Activated CD8-positive, alpha-beta T cell treated with anti-CD3 and anti-CD28 coated beads for 36 hours (primary cell): ENCODE measurements around the gene MOBP. TPM values are rescaled to one million over a fixed set of nuclear protein-coding genes. Genes with fewer than 3 reads are reported as not detected.
"Not testable (repeated sequence)": the region's sequence is repeated elsewhere in the genome, so short reads cannot be mapped to it uniquely, and the experiment has no call there.

ENCODE experiments used
- ATAC-seq: fragments of 200-7000 bp; cut with Tn5 transposase; one replicate; pipeline ENCODE4 v1.10.0; 2021; ENCODE audit warnings: mild to moderate bottlenecking, moderate library complexity
- CTCF ChIA-PET: fragments of 350-600 bp; sonication (Branson Sonifier 250); formaldehyde crosslinking; loops from one replicate; lab custom pipeline; 2021; ENCODE audit warnings: antibody characterized with exemption; lab: Charles Lee
- POLR2A ChIA-PET: fragments of 350-600 bp; sonication (Branson Sonifier 250); formaldehyde crosslinking; loops from one replicate; lab custom pipeline; 2021; ENCODE audit warnings: antibody characterized with exemption; lab: Charles Lee
- DNase-seq: peaks from one replicate; pipeline ENCODE4 v3.0.0-alpha.2; 2020
- H3K27ac Mint-ChIP-seq: one replicate; pipeline ENCODE4 v1.8.0; 2021; ENCODE audit warnings: mild to moderate bottlenecking, mixed read lengths
- H3K27me3 Mint-ChIP-seq: one replicate; pipeline ENCODE4 v1.8.0; 2021; ENCODE audit warnings: mixed read lengths
- H3K36me3 Mint-ChIP-seq: one replicate; pipeline ENCODE4 v1.8.0; 2021; ENCODE audit warnings: low read depth, mixed read lengths
- H3K4me1 Mint-ChIP-seq: one replicate; pipeline ENCODE4 v1.8.0; 2021; ENCODE audit warnings: low read depth, mixed read lengths
- H3K4me3 Mint-ChIP-seq: one replicate; pipeline ENCODE4 v1.8.0; 2021; ENCODE audit warnings: mild to moderate bottlenecking, moderate library complexity, mixed read lengths
- H3K9me3 Mint-ChIP-seq: one replicate; pipeline ENCODE4 v1.8.0; 2021; ENCODE audit warnings: mixed read lengths
- intact Hi-C: fragments of 100-400 bp; cut with micrococcal nuclease; formaldehyde crosslinking; loops from one replicate; pipeline ENCODE4 v1.10.0; 2022
- total RNA-seq, 2 experiments: library from RNA; stranded (reverse); gene quantifications; one replicate each; pipeline ENCODE4 v1.2.3, GENCODE V29; 2021
- TF ChIP-seq, protein P1 (sequence below): fragments of 200-600 bp; IDR thresholded peaks from one replicate; pipeline ENCODE4 v1.8.0; 2022; ENCODE audit warnings: antibody characterized with exemption, mild to moderate bottlenecking

The MOBP gene
- total RNA-seq, 2 experiments from 2014 or later: not detected

DNA sequence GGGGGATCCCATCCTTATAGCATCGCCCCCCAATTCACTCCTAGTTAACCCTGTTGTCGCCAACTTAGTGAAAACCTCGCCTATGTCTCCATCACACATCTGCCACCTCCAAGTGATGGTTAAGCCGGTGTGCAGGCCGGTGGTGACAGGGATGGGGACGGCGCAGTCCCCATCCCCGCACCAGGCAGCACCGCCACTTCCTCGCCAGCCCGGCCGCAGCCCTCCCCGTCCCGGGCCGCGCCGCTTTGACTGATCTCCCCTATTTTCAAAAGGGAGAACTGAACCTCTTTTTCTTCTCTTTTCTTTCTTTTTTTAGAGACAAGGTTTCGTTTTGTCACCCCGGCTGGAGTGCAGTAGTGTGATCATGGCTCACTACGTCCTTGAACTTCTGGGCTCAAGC, 11.3 kb upstream of the MOBP start:
- no peak overlapping the region for H3K4me3 Mint-ChIP-seq
- H3K36me3 Mint-ChIP-seq: no peaks in the 10 kb centered on the region
- ChIA-PET CTCF (no interaction called here), POLR2A (no interaction called here)
- no peak for DNase-seq
- ATAC-seq: no peak
- no peak overlapping the region for H3K27ac Mint-ChIP-seq
- TF ChIP-seq, protein P1, sequence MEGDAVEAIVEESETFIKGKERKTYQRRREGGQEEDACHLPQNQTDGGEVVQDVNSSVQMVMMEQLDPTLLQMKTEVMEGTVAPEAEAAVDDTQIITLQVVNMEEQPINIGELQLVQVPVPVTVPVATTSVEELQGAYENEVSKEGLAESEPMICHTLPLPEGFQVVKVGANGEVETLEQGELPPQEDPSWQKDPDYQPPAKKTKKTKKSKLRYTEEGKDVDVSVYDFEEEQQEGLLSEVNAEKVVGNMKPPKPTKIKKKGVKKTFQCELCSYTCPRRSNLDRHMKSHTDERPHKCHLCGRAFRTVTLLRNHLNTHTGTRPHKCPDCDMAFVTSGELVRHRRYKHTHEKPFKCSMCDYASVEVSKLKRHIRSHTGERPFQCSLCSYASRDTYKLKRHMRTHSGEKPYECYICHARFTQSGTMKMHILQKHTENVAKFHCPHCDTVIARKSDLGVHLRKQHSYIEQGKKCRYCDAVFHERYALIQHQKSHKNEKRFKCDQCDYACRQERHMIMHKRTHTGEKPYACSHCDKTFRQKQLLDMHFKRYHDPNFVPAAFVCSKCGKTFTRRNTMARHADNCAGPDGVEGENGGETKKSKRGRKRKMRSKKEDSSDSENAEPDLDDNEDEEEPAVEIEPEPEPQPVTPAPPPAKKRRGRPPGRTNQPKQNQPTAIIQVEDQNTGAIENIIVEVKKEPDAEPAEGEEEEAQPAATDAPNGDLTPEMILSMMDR: no peak
- peaks cover 13% of the 10 kb centered on the region for H3K27me3 Mint-ChIP-seq
- H3K9me3 Mint-ChIP-seq: no peaks in the 10 kb centered on the region
- intact Hi-C loops: no loop called here
- H3K4me1 Mint-ChIP-seq: no peaks in the 10 kb centered on the region

DNA sequence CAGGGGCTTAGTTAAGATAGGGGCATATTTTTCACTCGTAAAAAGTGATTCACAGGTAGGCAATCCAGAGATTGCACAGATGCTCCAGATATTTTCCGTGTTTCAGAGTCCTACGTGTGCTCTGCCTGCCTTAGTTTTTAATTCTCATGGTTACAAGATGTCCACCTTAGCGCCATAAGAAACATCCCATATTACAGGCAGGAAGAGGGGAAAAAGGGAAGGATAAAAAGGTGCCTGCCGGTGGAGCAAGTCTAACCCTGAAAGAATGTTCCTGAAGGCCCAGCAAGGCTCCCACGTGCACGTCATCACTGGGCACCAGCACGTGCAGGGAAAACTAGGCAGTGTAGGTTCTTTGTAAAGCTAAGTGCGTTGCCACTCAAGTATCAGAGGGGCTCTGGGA, 10.1 kb upstream of the MOBP start:
- Mint-ChIP-seq H3K9me3 (no peaks in the 10 kb centered on the region), H3K27ac (no peak overlapping the region), H3K4me1 (no peaks in the 10 kb centered on the region), H3K27me3 (peaks cover 13% of the 10 kb centered on the region), H3K4me3 (no peak overlapping the region), H3K36me3 (no peaks in the 10 kb centered on the region)
- no peak for DNase-seq
- intact Hi-C loops: no loop called here
- no peak for ATAC-seq
- ChIA-PET POLR2A (no interaction called here), CTCF (no interaction called here)
- TF ChIP-seq, protein P1: no peak

DNA sequence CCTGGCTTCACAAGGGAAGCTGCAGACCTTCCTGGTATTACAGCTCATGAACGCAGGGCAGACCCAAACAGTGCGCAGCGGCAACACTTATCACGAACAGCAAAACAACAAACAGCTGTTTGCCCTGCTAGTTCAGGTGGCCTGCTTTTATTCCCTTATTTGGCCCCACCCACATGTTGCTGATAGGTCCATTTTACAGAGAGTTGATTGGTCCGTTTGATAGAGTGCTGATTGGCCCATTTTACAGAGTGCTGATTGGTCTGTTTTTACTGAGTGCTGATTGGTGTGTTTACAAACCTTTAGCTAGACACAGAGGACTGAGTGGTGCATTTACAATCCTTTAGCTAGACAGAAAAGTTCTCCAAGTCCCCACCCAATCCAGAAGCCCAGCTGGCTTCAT, 8.9 kb upstream of the MOBP start:
- not testable (repeated sequence) for DNase-seq

DNA sequence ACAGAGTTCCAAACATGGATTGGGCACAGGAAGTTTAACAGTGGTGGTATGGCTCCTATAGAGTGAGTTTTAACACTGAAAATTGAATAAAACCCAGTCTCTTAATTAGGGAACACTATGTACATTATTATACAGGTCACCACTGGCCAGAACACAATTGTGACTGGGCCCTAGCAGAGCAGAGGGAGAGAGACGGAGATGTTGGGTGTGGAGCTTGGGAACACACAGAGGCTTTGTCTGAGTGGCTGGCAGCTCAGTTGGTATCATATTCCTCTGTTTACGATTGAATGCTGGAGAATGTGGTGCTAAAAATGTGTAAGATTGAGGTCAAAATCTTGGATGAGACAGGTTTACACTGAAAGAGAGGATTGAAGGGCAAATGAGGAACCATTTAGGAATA, 6.8 kb upstream of the MOBP start:
- Mint-ChIP-seq H3K27ac (no peak overlapping the region), H3K9me3 (no peaks in the 10 kb centered on the region), H3K4me3 (no peak overlapping the region), H3K4me1 (no peaks in the 10 kb centered on the region), H3K27me3 (peaks cover 6% of the 10 kb centered on the region), H3K36me3 (no peaks in the 10 kb centered on the region)
- intact Hi-C loops: no loop called here
- CTCF ChIA-PET: interaction anchor here (1.6 kb wide), 1 partner anchor 13 kb away, joined by 5 read pairs; no protein-coding TSS in a partner anchor
- ATAC-seq (no peak), DNase-seq (no peak)
- POLR2A ChIA-PET: no interaction called here
- TF ChIP-seq, protein P1: no peak

More for the DNA sequence above, 8.9 kb upstream of the MOBP start:
- ChIA-PET POLR2A (interaction anchor here (0.6 kb wide), 1 partner anchor 37 kb away, joined by 5 read pairs; no protein-coding TSS in a partner anchor), CTCF (interaction anchor here (1.3 to 2.2 kb wide), 2 partner anchors 10 to 41 kb away, joined by 4 to 16 read pairs; no protein-coding TSS in a partner anchor)
- H3K27me3 Mint-ChIP-seq: peaks cover 12% of the 10 kb centered on the region
- intact Hi-C loops, H3K36me3 Mint-ChIP-seq, H3K27ac Mint-ChIP-seq, ATAC-seq, H3K9me3 Mint-ChIP-seq, H3K4me1 Mint-ChIP-seq, H3K4me3 Mint-ChIP-seq: not testable (repeated sequence)

DNA sequence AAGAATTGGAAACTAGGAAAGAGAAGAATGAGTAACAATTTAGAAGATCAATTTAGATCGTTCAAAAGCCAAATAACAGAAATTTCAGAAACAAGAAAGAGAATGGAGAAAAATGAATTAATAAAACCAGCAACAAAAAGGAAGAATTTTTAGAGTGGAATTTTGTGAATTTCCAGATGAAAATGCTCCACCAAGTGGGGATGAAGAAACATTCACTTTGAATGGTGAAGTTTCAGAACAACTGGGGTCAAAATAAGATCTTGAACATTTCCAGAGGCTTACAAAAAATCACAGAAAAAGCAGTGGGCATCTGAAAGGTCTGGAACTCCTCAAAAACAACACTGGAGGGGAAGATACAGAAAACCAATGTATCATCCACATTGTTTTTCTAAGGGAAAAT, 4.2 kb upstream of the MOBP start:
- TF ChIP-seq, protein P1: no peak
- ChIA-PET POLR2A (no interaction called here), CTCF (no interaction called here)
- Mint-ChIP-seq H3K4me3 (no peak overlapping the region), H3K36me3 (no peaks in the 10 kb centered on the region), H3K27ac (no peak overlapping the region), H3K4me1 (no peaks in the 10 kb centered on the region), H3K9me3 (no peaks in the 10 kb centered on the region), H3K27me3 (peaks cover 7% of the 10 kb centered on the region)
- intact Hi-C loops: no loop called here
- DNase-seq: no peak
- ATAC-seq: no peak
